A673 (cell line): Measurements from ENCODE around the gene CSRP1. TPM values are rescaled to one million over a fixed set of nuclear protein-coding genes. Genes with fewer than 3 reads are reported as not detected.

Experiments
- BruUV-seq: library from RNA; stranded (reverse); fragments of 400-500 nt; replicated peaks from 2 replicates; lab custom pipeline; 2021; lab: Mats Ljungman, UMichigan
- CTCF ChIA-PET: fragments of 300-600 bp; sonication (Branson Sonifier 250); formaldehyde crosslinking; loops from one replicate; lab custom pipeline; 2022; ENCODE audit warnings: antibody characterized with exemption; lab: Charles Lee
- POLR2A ChIA-PET: fragments of 300-600 bp; sonication (Branson Sonifier 250); formaldehyde crosslinking; loops from one replicate; lab custom pipeline; 2022; ENCODE audit warnings: antibody characterized with exemption; ENCODE audit not compliant: low non-redundant PET; lab: Charles Lee
- DNase-seq: peaks from one replicate; pipeline ENCODE4 v3.0.0-alpha.2; 2015; ENCODE audit warnings: low spot score
- H3K27ac ChIP-seq: fragments of 200-600 bp; sonication (generic); 2 replicates; pipeline ENCODE4 v1.5.1; 2016; ENCODE audit warnings: mixed run types, low read depth, mild to moderate bottlenecking, mixed read lengths, antibody characterized with exemption, low read length; ENCODE audit not compliant: poor library complexity, severe bottlenecking
- H3K27me3 ChIP-seq: fragments of 200-600 bp; sonication (generic); replicated peaks from 2 replicates; pipeline ENCODE4 v1.6.1; 2017; ENCODE audit warnings: mixed run types, low read depth, mild to moderate bottlenecking, mixed read lengths, antibody characterized with exemption, low read length; ENCODE audit not compliant: insufficient read depth, poor library complexity
- H3K36me3 ChIP-seq: fragments of 200-600 bp; sonication (generic); 2 replicates; pipeline ENCODE4 v1.6.1; 2016; ENCODE audit warnings: mixed run types, mild to moderate bottlenecking, mixed read lengths, antibody characterized with exemption, low read length; ENCODE audit not compliant: insufficient read depth, poor library complexity, severe bottlenecking
- H3K4me1 ChIP-seq: fragments of 200-600 bp; sonication (generic); 2 replicates; pipeline ENCODE4 v1.6.1; 2017; ENCODE audit warnings: mixed run types, mild to moderate bottlenecking, mixed read lengths, antibody characterized with exemption, low read length; ENCODE audit not compliant: insufficient read depth, poor library complexity, severe bottlenecking
- H3K4me3 ChIP-seq: fragments of 200-600 bp; sonication (generic); 2 replicates; pipeline ENCODE4 v1.5.1; 2016; ENCODE audit warnings: low read depth, mixed run types, mild to moderate bottlenecking, mixed read lengths, low read length; ENCODE audit not compliant: poor library complexity, severe bottlenecking
- H3K9me3 ChIP-seq: fragments of 200-600 bp; sonication (generic); 2 replicates; pipeline ENCODE4 v1.6.1; 2016; ENCODE audit warnings: mixed run types, low read depth, mild to moderate bottlenecking, mixed read lengths, antibody characterized with exemption, low read length; ENCODE audit not compliant: poor library complexity, severe bottlenecking
- CTCF ChIP-seq: fragments of 300-800, 200-600 bp; sonication (generic); conservative IDR thresholded peaks from 2 replicates; pipeline ENCODE4 v1.5.1; 2017; ENCODE audit warnings: low read depth, mild to moderate bottlenecking, antibody characterized with exemption, low read length, moderate library complexity, mixed read lengths
- EZH2 ChIP-seq: fragments of 200-600 bp; sonication (generic); IDR thresholded peaks from 2 replicates; pipeline ENCODE4 v1.6.1; 2017; ENCODE audit warnings: borderline replicate concordance, low read depth, mild to moderate bottlenecking, mixed read lengths, antibody characterized with exemption, low read length; ENCODE audit not compliant: poor library complexity, severe bottlenecking
- intact Hi-C: fragments of 100-400 bp; cut with micrococcal nuclease; formaldehyde crosslinking; loops from one replicate; pipeline ENCODE4 v1.10.0; 2022; ENCODE audit not compliant: unreplicated experiment
- total RNA-seq: library from RNA; stranded (reverse); gene quantifications from 2 replicates; pipeline ENCODE4 v1.2.3, GENCODE V29; 2021

The CSRP1 gene
- total RNA-seq, 1 experiment from 2014 or later = 517 TPM

GRCh38 chr1:201500670-201501120 lies 6.2 kb downstream of the CSRP1 start:
- H3K27ac ChIP-seq = peak overlapping the region; percentile 61
- H3K36me3 ChIP-seq = peaks cover 24% of the 10 kb centered on the region
- ChIA-PET CTCF (interaction anchor here (4.5 kb wide), 1 partner anchor 12 kb away, joined by 37 read pairs; no protein-coding TSS in a partner anchor), POLR2A (no interaction called here)
- no peaks in the 10 kb centered on the region for H3K27me3 ChIP-seq
- no peaks in the 10 kb centered on the region for H3K9me3 ChIP-seq
- TF ChIP-seq EZH2 (no peak), CTCF (no peak)
- intact Hi-C loops = no loop called here
- no peak for DNase-seq
- BruUV-seq = no TSS peak
- H3K4me3 ChIP-seq = no peak overlapping the region
- H3K4me1 ChIP-seq = peaks cover 56% of the 10 kb centered on the region

- POLR2A ChIA-PET = no interaction called here
- Histone ChIP-seq H3K4me1 (peaks cover 49% of the 10 kb centered on the region), H3K36me3 (peaks cover 31% of the 10 kb centered on the region), H3K27ac (peak overlapping the region; percentile 61), H3K27me3 (no peaks in the 10 kb centered on the region), H3K9me3 (no peaks in the 10 kb centered on the region), H3K4me3 (no peak overlapping the region)
- no peak for TF ChIP-seq EZH2
- no peak for TF ChIP-seq CTCF
- no peak for DNase-seq
- intact Hi-C loops = no loop called here
- BruUV-seq = no TSS peak
- CTCF ChIA-PET = interaction anchor here (4.5 kb wide), 1 partner anchor 12 kb away, joined by 37 read pairs; no protein-coding TSS in a partner anchor
Measured at GRCh38 chr1:201499795-201500669, 6.9 kb downstream of the CSRP1 start.

GRCh38 chr1:201499191-201499590 lies 7.7 kb downstream of the CSRP1 start:
- POLR2A ChIA-PET = no interaction called here

More at GRCh38 chr1:201499191-201499590, 7.7 kb downstream of the CSRP1 start:
- Histone ChIP-seq H3K4me1 (peaks cover 49% of the 10 kb centered on the region), H3K9me3 (no peaks in the 10 kb centered on the region), H3K36me3 (peaks cover 39% of the 10 kb centered on the region), H3K27me3 (no peaks in the 10 kb centered on the region), H3K27ac (peak overlapping the region; percentile 3), H3K4me3 (no peak overlapping the region)
- CTCF ChIA-PET = no interaction called here
- BruUV-seq = no TSS peak
- intact Hi-C loops = no loop called here
- TF ChIP-seq EZH2 (no peak), CTCF (no peak)
- DNase-seq = no peak
